ENCODE measurements around the gene KCNK16.

Gene KCNK16

GRCh38 chr6:39369987-39370386 lies 47.5 kb upstream of the KCNK16 start:
- Histone ChIP-seq H3K9me3 (ENCODE audit: control insufficient read depth, insufficient read depth, low read depth, low read length) (no peaks in the 10 kb centered on the region), H3K4me1 (ENCODE audit: control insufficient read depth, insufficient read depth, low read length) (no peaks in the 10 kb centered on the region), H3K36me3 (ENCODE audit: control insufficient read depth in 2 of 2, insufficient read depth in 1 of 2, low read length in 2 of 2) (no peaks in the 10 kb centered on the region), H3K4me3 (ENCODE audit: low read depth, low read length) (no peak overlapping the region), H3K27ac (ENCODE audit: extremely low read depth, low read depth, low read length) (no peak overlapping the region)
- TF ChIP-seq ZNF558 (tag by site-specific recombination; IDR thresholded peaks at IDR 0.05) (no peak), ZNF830 (tag by site-specific recombination; IDR thresholded peaks at IDR 0.05; ENCODE audit: low read depth) (no peak), ZNF37A (tag by site-specific recombination; IDR thresholded peaks at IDR 0.05) (no peak), ZNF211 (tag by site-specific recombination; IDR thresholded peaks at IDR 0.05; ENCODE audit: low read depth) (no peak), OSR2 (tag by site-specific recombination; IDR thresholded peaks at IDR 0.05) (no peak), HOXD13 (CRISPR knock-in tag; IDR thresholded peaks at IDR 0.05; ENCODE audit: borderline replicate concordance) (no peak), ZNF670 (tag by site-specific recombination; IDR thresholded peaks at IDR 0.05; ENCODE audit: low read depth) (no peak), ZNF596 (tag by site-specific recombination; IDR thresholded peaks at IDR 0.05) (no peak), KLF9 (tag by site-specific recombination; IDR thresholded peaks at IDR 0.05; ENCODE audit: low read depth) (no peak)
- TF ChIP-seq, protein P1, sequence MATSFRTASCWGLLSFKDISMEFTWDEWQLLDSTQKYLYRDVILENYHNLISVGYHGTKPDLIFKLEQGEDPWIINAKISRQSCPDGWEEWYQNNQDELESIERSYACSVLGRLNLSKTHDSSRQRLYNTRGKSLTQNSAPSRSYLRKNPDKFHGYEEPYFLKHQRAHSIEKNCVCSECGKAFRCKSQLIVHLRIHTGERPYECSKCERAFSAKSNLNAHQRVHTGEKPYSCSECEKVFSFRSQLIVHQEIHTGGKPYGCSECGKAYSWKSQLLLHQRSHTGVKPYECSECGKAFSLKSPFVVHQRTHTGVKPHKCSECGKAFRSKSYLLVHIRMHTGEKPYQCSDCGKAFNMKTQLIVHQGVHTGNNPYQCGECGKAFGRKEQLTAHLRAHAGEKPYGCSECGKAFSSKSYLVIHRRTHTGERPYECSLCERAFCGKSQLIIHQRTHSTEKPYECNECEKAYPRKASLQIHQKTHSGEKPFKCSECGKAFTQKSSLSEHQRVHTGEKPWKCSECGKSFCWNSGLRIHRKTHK (tag by site-specific recombination; IDR thresholded peaks at IDR 0.05), result no peak
- CTCF ChIA-PET, result interaction anchor here (0.7 to 1.9 kb wide), 13 partner anchors 8 to 1658 kb away, joined by 3 to 15 read pairs (median 3); no protein-coding TSS in a partner anchor
- POLR2A ChIA-PET, result no interaction called here

- H3K9me3 ChIP-seq (ENCODE audit: control insufficient read depth, insufficient read depth, low read depth, low read length), result no peaks in the 10 kb centered on the region
- no peaks in the 10 kb centered on the region for H3K4me1 ChIP-seq (ENCODE audit: control insufficient read depth, insufficient read depth, low read length)
- no peak overlapping the region for H3K4me3 ChIP-seq (ENCODE audit: low read depth, low read length)
- TF ChIP-seq SETDB1 (IDR thresholded peaks at IDR 0.05; ENCODE audit: insufficient read length, low read length), result no peak
- TF ChIP-seq ZIC2 (tag by site-specific recombination; IDR thresholded peaks at IDR 0.05), result peak; percentile 78
- TF ChIP-seq ZNF624 (tag by site-specific recombination; IDR thresholded peaks at IDR 0.05), result no peak
- TF ChIP-seq ZNF211 (tag by site-specific recombination; IDR thresholded peaks at IDR 0.05; ENCODE audit: low read depth), result no peak
- TF ChIP-seq ZNF292 (tag by site-specific recombination; IDR thresholded peaks at IDR 0.05; ENCODE audit: borderline replicate concordance, low read depth), result no peak
- TF ChIP-seq KLF1 (tag by site-specific recombination; IDR thresholded peaks at IDR 0.05), result no peak
- ChIA-PET CTCF (interaction anchor here (0.6 to 1.5 kb wide), 3 partner anchors 10 to 454 kb away, joined by 3 to 6 read pairs (median 4); no protein-coding TSS in a partner anchor), POLR2A (no interaction called here)
- no peak overlapping the region for H3K27ac ChIP-seq (ENCODE audit: extremely low read depth, low read depth, low read length)
- H3K36me3 ChIP-seq (ENCODE audit: control insufficient read depth in 2 of 2, insufficient read depth in 1 of 2, low read length in 2 of 2), result no peaks in the 10 kb centered on the region
Observed at GRCh38 chr6:39367700-39368099, 45.2 kb upstream of the KCNK16 start.

DNA sequence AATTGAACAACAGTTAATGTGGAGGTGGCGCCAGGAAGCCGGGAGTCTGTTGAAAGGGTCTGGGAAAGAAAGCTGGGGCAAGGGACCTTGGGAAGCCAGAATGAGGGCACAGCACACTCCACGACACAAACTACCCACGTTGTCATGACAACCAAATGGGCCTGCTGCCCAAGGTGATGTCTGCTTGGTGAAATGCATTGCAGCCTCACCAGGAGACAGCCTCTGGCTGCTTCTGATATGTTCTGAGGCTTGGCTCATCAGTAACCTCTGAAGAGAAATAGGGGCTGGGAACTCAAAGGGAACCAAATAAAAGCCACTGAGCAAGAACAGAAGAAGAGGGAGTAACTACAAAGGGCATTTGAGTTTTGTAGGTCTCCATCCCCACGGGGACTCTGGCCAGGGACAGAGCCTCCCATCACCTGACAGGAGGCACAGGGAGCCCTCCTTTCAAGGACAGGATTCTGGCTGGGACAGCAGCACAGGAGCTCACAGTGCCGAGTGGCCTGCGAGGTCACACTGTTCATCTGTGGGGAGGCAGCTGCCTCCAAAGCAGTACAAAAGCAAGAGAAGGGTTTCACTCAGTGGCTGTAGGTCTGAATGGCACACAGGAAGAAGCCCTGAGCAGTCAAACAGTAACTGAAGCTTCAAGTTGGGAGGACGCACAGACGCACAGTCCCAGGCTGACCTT lies 44.6 kb upstream of the KCNK16 start:
- H3K4me3 ChIP-seq (ENCODE audit: low read depth, low read length), result no peak overlapping the region
- H3K36me3 ChIP-seq (ENCODE audit: control insufficient read depth in 2 of 2, insufficient read depth in 1 of 2, low read length in 2 of 2), result no peaks in the 10 kb centered on the region
- H3K27ac ChIP-seq (ENCODE audit: extremely low read depth, low read depth, low read length), result no peak overlapping the region
- no peaks in the 10 kb centered on the region for H3K9me3 ChIP-seq (ENCODE audit: control insufficient read depth, insufficient read depth, low read depth, low read length)
- ChIA-PET POLR2A (no interaction called here), CTCF (interaction anchor here (0.6 to 1.0 kb wide), 4 partner anchors 9 to 1672 kb away, joined by 3 to 4 read pairs (median 4); partner anchors contain the start of gene UNC5CL)
- no peaks in the 10 kb centered on the region for H3K4me1 ChIP-seq (ENCODE audit: control insufficient read depth, insufficient read depth, low read length)
- TF ChIP-seq, protein P2, sequence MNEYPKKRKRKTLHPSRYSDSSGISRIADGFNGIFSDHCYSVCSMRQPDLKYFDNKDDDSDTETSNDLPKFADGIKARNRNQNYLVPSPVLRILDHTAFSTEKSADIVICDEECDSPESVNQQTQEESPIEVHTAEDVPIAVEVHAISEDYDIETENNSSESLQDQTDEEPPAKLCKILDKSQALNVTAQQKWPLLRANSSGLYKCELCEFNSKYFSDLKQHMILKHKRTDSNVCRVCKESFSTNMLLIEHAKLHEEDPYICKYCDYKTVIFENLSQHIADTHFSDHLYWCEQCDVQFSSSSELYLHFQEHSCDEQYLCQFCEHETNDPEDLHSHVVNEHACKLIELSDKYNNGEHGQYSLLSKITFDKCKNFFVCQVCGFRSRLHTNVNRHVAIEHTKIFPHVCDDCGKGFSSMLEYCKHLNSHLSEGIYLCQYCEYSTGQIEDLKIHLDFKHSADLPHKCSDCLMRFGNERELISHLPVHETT (tag by site-specific recombination; IDR thresholded peaks at IDR 0.05), result no peak
- TF ChIP-seq ZNF391 (tag by site-specific recombination; IDR thresholded peaks at IDR 0.05; ENCODE audit: borderline replicate concordance, low read depth) (no peak), REPIN1 (tag by site-specific recombination; IDR thresholded peaks at IDR 0.05; ENCODE audit: low read depth) (no peak), ZNF341 (tag by site-specific recombination; IDR thresholded peaks at IDR 0.05; ENCODE audit: low read depth) (no peak), ZBTB10 (tag by site-specific recombination; IDR thresholded peaks at IDR 0.05) (no peak), ZNF324 (tag by site-specific recombination; IDR thresholded peaks at IDR 0.05) (no peak), ZIC2 (tag by site-specific recombination; IDR thresholded peaks at IDR 0.05) (no peak)
- TF ChIP-seq, protein P3, sequence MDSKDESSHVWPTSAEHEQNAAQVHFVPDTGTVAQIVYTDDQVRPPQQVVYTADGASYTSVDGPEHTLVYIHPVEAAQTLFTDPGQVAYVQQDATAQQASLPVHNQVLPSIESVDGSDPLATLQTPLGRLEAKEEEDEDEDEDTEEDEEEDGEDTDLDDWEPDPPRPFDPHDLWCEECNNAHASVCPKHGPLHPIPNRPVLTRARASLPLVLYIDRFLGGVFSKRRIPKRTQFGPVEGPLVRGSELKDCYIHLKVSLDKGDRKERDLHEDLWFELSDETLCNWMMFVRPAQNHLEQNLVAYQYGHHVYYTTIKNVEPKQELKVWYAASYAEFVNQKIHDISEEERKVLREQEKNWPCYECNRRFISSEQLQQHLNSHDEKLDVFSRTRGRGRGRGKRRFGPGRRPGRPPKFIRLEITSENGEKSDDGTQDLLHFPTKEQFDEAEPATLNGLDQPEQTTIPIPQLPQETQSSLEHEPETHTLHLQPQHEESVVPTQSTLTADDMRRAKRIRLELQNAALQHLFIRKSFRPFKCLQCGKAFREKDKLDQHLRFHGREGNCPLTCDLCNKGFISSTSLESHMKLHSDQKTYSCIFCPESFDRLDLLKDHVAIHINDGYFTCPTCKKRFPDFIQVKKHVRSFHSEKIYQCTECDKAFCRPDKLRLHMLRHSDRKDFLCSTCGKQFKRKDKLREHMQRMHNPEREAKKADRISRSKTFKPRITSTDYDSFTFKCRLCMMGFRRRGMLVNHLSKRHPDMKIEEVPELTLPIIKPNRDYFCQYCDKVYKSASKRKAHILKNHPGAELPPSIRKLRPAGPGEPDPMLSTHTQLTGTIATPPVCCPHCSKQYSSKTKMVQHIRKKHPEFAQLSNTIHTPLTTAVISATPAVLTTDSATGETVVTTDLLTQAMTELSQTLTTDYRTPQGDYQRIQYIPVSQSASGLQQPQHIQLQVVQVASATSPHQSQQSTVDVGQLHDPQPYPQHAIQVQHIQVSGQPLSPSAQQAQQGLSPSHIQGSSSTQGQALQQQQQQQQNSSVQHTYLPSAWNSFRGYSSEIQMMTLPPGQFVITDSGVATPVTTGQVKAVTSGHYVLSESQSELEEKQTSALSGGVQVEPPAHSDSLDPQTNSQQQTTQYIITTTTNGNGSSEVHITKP (tag by site-specific recombination; IDR thresholded peaks at IDR 0.05), result no peak

Data from HEK293 (cell line).